Muscle layer of colon (tissue), 2 donors: ENCODE data around the gene RALGPS1.

Experiments
- H3K27ac ChIP-seq: one replicate; pipeline ENCODE4 v1.7.0; 2013; ENCODE audit warnings: low read depth, mild to moderate bottlenecking, low read length, moderate library complexity
- H3K27me3 ChIP-seq, 2 donors: one replicate each; pipeline ENCODE4 v1.7.0; 2013; ENCODE audit warnings: low read length in 2 of 2, mild to moderate bottlenecking in 2 of 2; ENCODE audit not compliant: insufficient read depth in 2 of 2, control insufficient read depth in 1 of 2
- H3K36me3 ChIP-seq: one replicate; pipeline ENCODE4 v1.7.0; 2013; ENCODE audit warnings: mild to moderate bottlenecking, low read length; ENCODE audit not compliant: insufficient read depth
- H3K4me1 ChIP-seq: one replicate; pipeline ENCODE4 v1.7.0; 2013; ENCODE audit warnings: mild to moderate bottlenecking, low read length; ENCODE audit not compliant: insufficient read depth
- H3K4me3 ChIP-seq, 2 donors: one replicate each; pipeline ENCODE4 v1.7.0; 2013; ENCODE audit warnings: low read length in 2 of 2, low read depth in 1 of 2, mild to moderate bottlenecking in 1 of 2, moderate library complexity in 1 of 2
- H3K9ac ChIP-seq: one replicate; pipeline ENCODE4 v1.7.0; 2013; ENCODE audit warnings: low read length
- H3K9me3 ChIP-seq: one replicate; pipeline ENCODE4 v1.7.0; 2013; ENCODE audit warnings: mild to moderate bottlenecking, low read length
- donor health status: abdominal sarcoma.
- donor health status: Adenocarcinoma of cecum.

The RALGPS1 gene

DNA sequence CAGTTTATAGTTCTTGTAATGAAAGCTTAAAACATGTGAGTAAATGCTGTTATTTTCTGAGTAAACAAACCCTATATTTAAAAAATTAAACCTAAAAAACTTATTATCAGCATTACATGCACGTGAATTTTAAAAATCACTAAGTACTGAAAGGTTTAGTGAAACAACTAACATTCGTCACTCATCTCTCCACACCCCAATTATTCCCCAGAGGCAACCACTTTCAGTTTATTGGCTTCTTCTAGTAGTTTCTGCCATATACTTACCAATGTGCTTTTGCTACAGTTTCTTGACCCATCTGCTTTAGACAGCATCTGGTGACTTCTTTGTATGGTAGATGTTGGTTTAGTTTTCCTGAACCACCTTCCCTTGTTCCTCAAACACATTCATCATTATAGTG is 149.8 kb downstream of the RALGPS1 start:
- Histone ChIP-seq H3K9ac (no peak overlapping the region), H3K27ac (no peak overlapping the region), H3K36me3 (no peaks in the 10 kb centered on the region), H3K4me1 (peaks cover 9% of the 10 kb centered on the region), H3K27me3 (no peaks in the 10 kb centered on the region), H3K4me3 (no peak overlapping the region), H3K9me3 (no peaks in the 10 kb centered on the region)

DNA sequence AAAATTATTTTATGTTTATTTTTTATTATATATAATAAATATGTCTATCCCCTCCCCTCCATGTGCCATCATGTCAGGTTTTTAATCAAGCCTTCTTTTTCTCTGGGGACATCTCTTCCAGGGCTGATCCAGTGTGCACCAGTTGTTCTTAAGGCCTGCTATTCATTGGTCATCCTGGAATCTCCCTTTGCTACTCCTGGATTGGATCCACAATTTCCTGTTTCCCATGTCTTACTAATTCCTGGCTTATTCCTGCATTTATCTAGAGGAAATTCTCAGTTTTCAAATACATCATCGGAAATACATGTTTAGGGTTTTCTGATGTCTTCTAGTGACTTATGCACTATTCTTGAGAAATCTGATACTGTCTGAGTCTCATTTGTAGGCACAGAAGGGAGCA is 151.0 kb downstream of the RALGPS1 start:
- H3K9me3 ChIP-seq, result no peaks in the 10 kb centered on the region
- no peaks in the 10 kb centered on the region for H3K36me3 ChIP-seq
- no peak overlapping the region for H3K27ac ChIP-seq
- H3K9ac ChIP-seq, result no peak overlapping the region
- H3K4me3 ChIP-seq, result no peak overlapping the region
- no peaks in the 10 kb centered on the region for H3K27me3 ChIP-seq
- no peaks in the 10 kb centered on the region for H3K4me1 ChIP-seq

DNA sequence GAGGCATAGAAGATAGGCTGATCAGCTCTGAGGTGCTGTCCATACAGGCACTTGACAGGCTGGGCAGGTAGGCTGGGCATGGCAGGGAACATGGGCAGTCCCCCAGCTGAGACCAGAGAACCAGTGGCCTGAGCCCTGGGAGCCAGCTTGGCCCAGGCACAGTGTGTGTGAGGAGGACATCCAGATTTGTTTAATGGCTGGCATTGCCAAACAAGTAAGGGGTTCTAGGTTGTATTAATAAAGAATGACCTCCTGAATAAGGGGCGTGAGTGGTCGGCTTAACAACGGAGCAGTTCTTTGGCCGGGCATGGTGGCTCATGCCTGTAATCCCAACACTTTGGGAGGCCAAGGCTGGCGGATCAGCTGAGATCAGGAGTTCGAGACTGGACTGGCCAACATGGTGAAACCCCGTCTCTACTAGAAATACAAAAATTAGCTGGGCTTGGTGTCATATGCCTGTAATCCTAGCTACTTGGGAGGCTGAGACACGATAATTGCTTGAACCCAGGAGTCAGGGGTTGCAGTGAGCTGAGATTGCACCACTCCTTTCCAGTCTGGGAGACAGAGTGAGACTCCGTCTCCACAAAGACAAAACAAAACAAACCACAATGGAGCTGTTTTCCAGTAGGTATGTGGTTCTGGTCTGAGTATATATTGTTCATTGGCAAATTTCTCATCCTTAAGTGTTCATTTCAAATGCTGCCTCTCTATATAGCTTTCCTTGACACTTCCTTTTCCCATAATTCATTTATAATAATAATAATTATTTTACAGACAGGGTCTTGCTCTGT is 151.7 kb downstream of the RALGPS1 start:
- Histone ChIP-seq H3K4me3 (no peak overlapping the region), H3K27me3 (no peaks in the 10 kb centered on the region), H3K9ac (no peak overlapping the region), H3K36me3 (no peaks in the 10 kb centered on the region), H3K4me1 (no peaks in the 10 kb centered on the region), H3K27ac (no peak overlapping the region), H3K9me3 (no peaks in the 10 kb centered on the region)

DNA sequence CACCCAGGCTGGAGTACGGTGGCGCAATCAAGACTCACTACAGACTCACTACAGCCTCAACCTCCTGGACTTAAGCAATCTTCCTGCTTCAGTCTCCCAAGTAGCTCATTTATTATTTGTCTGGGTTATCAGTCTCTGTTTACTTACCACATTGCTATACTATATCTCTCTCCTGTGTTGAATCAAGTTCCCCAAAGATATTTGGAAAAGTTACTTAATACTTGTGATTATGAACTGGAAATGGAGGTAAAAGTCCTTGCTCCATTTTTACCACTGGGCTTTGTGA is 152.2 kb downstream of the RALGPS1 start:
- Histone ChIP-seq H3K9me3 (no peaks in the 10 kb centered on the region), H3K9ac (no peak overlapping the region), H3K4me1 (no peaks in the 10 kb centered on the region), H3K4me3 (no peak overlapping the region), H3K27me3 (no peaks in the 10 kb centered on the region), H3K36me3 (no peaks in the 10 kb centered on the region), H3K27ac (no peak overlapping the region)

DNA sequence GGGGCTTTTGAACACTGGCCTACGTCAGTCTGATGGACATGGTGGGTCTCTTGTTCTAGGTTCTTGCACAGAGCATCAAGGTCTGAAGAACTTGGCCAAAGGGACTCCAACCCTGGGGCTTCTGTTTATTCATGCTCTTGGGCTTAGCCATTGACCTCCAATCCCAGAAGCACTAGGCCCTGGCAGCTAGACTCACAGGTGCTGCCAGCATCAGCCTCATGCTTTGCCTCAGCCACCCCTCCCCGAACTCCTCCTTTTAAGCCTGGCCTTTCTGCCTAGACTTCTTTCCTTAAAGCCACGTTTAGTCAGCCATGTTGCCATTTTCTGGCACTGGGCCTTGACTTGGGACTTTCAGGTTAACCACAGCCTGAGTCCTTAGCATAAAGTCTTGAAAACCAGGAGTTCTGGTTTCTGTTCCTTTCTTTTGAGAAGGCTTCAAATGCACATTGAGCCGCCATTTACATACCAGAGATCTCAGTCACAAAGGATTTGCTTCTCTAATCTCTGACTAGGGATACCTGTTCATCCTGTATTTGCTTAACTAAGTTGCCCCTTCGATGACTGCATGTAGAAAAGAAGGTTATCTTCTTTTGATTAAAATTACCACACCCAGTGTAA is 153.1 kb downstream of the RALGPS1 start:
- Histone ChIP-seq H3K27ac (no peak overlapping the region), H3K36me3 (no peaks in the 10 kb centered on the region)

DNA sequence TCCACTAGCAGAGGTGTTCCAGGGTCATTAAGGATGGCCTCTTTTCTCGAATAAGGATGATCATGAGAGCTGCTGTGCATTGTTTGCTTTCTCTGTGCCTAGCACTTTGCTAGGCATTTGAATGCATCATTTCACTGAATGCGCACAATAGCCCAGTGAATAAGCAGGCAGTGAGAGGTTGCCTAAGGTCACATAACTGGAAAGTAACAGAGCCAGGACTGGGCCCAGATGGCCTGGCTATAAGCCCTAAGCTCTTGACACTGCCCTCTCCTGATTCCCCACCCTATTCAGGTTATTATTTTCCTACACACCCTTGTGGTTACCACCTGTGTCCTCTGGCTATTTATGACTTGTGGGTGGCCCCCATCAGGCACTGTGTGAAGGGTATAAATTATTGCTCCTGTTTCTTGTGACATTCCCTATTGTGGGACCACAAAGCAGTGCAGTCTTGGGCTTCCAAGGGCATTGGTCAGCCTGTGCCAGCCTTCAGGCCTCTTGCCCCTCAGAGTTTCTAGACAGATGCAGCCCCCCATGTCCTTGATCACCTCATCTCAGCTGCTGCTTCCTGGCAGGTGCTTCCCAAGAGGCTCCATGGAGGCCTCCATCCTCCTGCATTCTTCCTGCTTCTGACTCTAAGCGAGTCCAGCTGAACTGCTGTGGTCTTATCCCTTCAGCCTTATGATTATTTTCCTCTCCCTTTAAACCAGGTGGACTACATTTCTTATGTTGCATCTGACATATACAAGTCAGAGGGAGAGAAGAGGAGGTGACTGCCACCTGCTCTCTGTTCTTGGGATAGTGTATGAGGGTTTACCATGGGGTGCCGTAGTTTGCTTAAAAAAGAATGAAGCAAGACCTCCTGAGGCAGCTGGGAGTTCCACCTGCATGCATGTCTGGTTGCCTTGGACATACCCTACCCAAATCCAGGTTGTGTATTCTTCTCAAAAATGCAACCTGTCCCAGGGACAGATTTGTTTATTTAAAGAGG is 160.3 kb downstream of the RALGPS1 start:
- no peaks in the 10 kb centered on the region for H3K9me3 ChIP-seq
- peak overlapping the region in 1 of 2 donors; percentile 4 for H3K4me3 ChIP-seq
- no peak overlapping the region for H3K27ac ChIP-seq
- H3K27me3 ChIP-seq, result no peaks in the 10 kb centered on the region
- no peaks in the 10 kb centered on the region for H3K36me3 ChIP-seq
- peaks cover 19% of the 10 kb centered on the region for H3K4me1 ChIP-seq
- H3K9ac ChIP-seq, result no peak overlapping the region

More for the DNA sequence above, 153.1 kb downstream of the RALGPS1 start:
- no peaks in the 10 kb centered on the region for H3K27me3 ChIP-seq
- H3K4me3 ChIP-seq, result no peak overlapping the region
- H3K4me1 ChIP-seq, result no peaks in the 10 kb centered on the region
- H3K9me3 ChIP-seq, result no peaks in the 10 kb centered on the region
- H3K9ac ChIP-seq, result no peak overlapping the region

DNA sequence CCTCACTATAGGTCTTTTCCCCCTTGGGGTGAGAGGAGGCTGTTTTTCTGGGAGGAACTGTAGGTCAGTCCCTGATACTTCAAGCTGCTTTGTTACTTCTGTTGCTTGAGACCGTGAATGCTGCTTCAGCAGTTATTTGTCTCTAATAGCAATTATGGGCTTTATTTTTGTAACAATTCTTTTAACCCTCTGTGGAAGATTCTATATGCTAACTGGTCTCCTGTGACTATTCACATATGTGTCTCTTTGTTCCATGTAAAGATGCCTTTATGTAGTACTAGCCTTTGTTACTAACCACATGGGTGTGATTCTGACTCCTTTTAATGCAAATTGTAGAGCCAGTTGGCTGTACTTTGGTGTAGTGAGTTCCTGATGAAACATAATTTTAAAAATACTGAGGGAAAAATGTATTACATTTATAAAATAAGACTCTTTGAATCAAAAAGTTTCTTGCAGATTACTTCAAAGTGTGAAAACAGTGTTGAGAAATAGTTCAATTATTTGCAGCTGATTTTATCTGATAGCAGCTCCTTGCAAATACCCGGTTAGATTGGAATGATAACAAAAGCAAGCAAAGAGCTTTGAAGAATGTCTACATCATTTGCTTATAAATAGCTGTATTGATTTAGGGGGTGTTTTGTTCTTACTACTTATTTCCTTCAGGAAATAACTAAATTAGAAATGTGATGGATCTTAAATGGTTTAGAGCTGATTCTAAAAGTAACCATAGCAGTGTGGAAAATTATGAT is 161.2 kb downstream of the RALGPS1 start:
- H3K4me1 ChIP-seq, result peaks cover 19% of the 10 kb centered on the region
- no peak overlapping the region for H3K27ac ChIP-seq
- H3K4me3 ChIP-seq, result no peak overlapping the region

DNA sequence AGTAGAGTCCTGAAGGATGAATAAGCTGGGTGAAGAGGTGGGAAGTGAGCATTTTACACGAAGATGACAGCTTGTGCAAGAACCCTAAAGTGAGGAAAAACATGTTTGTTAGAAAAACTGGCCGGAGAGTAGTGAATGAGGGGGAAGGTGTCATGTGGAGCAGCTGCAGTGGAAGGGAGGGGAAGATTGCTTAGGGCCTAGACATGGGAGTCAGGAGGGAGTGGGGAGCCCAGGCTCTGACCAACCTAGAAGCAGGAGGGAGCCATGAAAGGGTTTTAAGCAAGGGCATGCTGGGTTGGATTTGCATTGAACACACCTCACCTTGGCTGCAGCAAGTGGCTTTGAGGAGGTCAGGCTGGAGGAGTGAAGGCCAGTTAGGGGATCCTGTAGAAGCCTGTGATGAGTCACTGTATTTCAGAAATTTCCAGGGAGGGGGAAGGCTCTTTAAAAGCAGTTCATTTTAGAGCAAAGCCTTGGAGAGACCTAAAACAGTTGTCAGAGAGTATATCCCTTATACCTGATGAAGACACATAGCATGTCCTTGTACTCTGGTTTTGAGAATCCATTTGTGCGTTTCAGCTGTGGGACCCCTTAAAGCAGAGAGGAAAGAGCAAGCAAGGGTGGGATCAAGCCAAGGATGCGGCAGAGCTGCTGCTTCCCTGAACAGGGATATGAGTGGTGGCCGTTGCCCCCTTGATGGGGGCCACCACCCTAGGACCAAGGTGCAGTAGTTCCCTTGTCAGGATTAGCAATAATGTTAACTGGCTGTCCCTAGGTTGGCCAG is 162.5 kb downstream of the RALGPS1 start:
- Histone ChIP-seq H3K36me3 (no peaks in the 10 kb centered on the region), H3K9me3 (no peaks in the 10 kb centered on the region), H3K4me3 (no peak overlapping the region), H3K27me3 (no peaks in the 10 kb centered on the region), H3K27ac (no peak overlapping the region), H3K9ac (no peak overlapping the region), H3K4me1 (peaks cover 19% of the 10 kb centered on the region)

More for the DNA sequence above, 161.2 kb downstream of the RALGPS1 start:
- no peaks in the 10 kb centered on the region for H3K9me3 ChIP-seq
- H3K36me3 ChIP-seq, result no peaks in the 10 kb centered on the region
- no peak overlapping the region for H3K9ac ChIP-seq
- H3K27me3 ChIP-seq, result no peaks in the 10 kb centered on the region

DNA sequence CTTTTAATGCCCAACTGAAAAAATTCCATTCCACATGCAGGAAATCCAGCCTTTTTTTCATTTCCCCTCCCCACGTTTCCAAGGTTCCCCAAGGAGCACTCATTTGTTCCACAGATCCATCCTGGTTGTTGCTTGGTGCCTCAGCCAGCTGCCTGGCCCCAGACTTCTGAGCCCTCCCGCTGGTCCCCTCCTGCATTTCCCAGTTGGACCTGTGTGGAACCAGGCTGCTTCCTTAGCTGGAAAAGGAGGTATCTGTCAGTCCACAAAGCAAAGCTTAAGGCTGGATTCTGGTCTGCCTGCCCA is 163.0 kb downstream of the RALGPS1 start:
- Histone ChIP-seq H3K27ac (no peak overlapping the region), H3K9me3 (no peaks in the 10 kb centered on the region), H3K4me3 (no peak overlapping the region), H3K36me3 (no peaks in the 10 kb centered on the region), H3K4me1 (peaks cover 19% of the 10 kb centered on the region), H3K9ac (no peak overlapping the region), H3K27me3 (no peaks in the 10 kb centered on the region)

DNA sequence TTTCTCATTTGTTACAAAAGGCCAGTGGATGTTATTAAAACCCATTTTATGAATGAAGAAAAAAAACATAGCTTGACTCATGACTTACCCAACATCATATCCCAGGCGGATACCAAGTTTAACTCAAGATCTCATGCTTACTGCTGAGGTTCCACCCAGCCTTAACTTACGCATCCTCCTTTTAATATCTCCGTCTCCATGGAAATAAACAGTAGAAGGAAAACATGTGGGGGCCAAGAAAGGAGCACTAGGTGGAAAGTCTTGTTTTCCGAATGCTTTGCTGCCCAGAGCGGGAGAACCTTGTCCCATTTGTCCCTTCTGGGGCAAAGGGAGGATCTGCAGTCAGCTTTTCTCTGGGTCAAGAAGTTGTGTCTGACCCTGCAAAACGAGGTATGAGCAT is 163.8 kb downstream of the RALGPS1 start:
- Histone ChIP-seq H3K9ac (no peak overlapping the region), H3K27ac (no peak overlapping the region)

More for the DNA sequence above, 163.8 kb downstream of the RALGPS1 start:
- H3K9me3 ChIP-seq, result no peaks in the 10 kb centered on the region
- H3K4me3 ChIP-seq, result no peak overlapping the region
- H3K27me3 ChIP-seq, result no peaks in the 10 kb centered on the region
- H3K36me3 ChIP-seq, result no peaks in the 10 kb centered on the region
- peaks cover 19% of the 10 kb centered on the region for H3K4me1 ChIP-seq
